ENCODE results near the gene DISC1. TPM values are rescaled to one million over a fixed set of nuclear protein-coding genes. Genes with fewer than 3 reads are reported as not detected.

Gene DISC1
- total RNA-seq, 1 experiment from 2014 or later: 2.1 TPM

- intact Hi-C loops (cut with micrococcal nuclease): no loop called here
- no peak for TF ChIP-seq CTCF (IDR thresholded peaks at IDR 0.05; ENCODE audit: unreplicated experiment)
- Mint-ChIP-seq H3K27ac (ENCODE audit: low read depth, unreplicated experiment) (no peak overlapping the region), H3K9me3 (ENCODE audit: unreplicated experiment) (no peaks in the 10 kb centered on the region), H3K4me3 (ENCODE audit: unreplicated experiment) (no peak overlapping the region), H3K4me1 (ENCODE audit: insufficient read depth, unreplicated experiment) (peaks cover 13% of the 10 kb centered on the region), H3K36me3 (ENCODE audit: insufficient read depth, unreplicated experiment) (no peaks in the 10 kb centered on the region), H3K27me3 (ENCODE audit: insufficient read depth, unreplicated experiment) (no peaks in the 10 kb centered on the region)
- DNase-seq (ENCODE audit: unreplicated experiment): peak; percentile 35
- ChIA-PET CTCF (no interaction called here), POLR2A (interaction anchor here (0.9 to 1.7 kb wide), 6 partner anchors 10 to 657 kb away, joined by 3 to 4 read pairs (median 4); no protein-coding TSS in a partner anchor)
- no TSS peak for BruUV-seq (replicated peaks)
Observed at GRCh38 chr1:231970684-231971083, 344.1 kb downstream of the DISC1 start.

- Mint-ChIP-seq H3K9me3 (ENCODE audit: unreplicated experiment) (no peaks in the 10 kb centered on the region), H3K4me1 (ENCODE audit: insufficient read depth, unreplicated experiment) (peaks cover 13% of the 10 kb centered on the region), H3K27me3 (ENCODE audit: insufficient read depth, unreplicated experiment) (no peaks in the 10 kb centered on the region), H3K4me3 (ENCODE audit: unreplicated experiment) (no peak overlapping the region), H3K27ac (ENCODE audit: low read depth, unreplicated experiment) (no peak overlapping the region), H3K36me3 (ENCODE audit: insufficient read depth, unreplicated experiment) (no peaks in the 10 kb centered on the region)
- intact Hi-C loops (cut with micrococcal nuclease): no loop called here
- CTCF ChIA-PET: interaction anchor here (0.6 to 1.3 kb wide), 2 partner anchors 104 to 254 kb away, joined by 3 to 4 read pairs; no protein-coding TSS in a partner anchor
- BruUV-seq (replicated peaks): no TSS peak
- POLR2A ChIA-PET: interaction anchor here (1.1 to 1.7 kb wide), 6 partner anchors 9 to 656 kb away, joined by 3 to 4 read pairs (median 4); no protein-coding TSS in a partner anchor
- DNase-seq (ENCODE audit: unreplicated experiment): peak; percentile 76
- TF ChIP-seq CTCF (IDR thresholded peaks at IDR 0.05; ENCODE audit: unreplicated experiment): no peak
Observed at GRCh38 chr1:231971397-231972110, 345.0 kb downstream of the DISC1 start.

- H3K4me3 Mint-ChIP-seq (ENCODE audit: unreplicated experiment): no peak overlapping the region
- peaks cover 13% of the 10 kb centered on the region for H3K4me1 Mint-ChIP-seq (ENCODE audit: insufficient read depth, unreplicated experiment)
- POLR2A ChIA-PET: interaction anchor here (1.1 to 1.3 kb wide), 2 partner anchors 15 to 42 kb away, joined by 4 read pairs; no protein-coding TSS in a partner anchor
- CTCF ChIA-PET: interaction anchor here (1.3 kb wide), 1 partner anchor 105 kb away, joined by 3 read pairs; no protein-coding TSS in a partner anchor
- no peaks in the 10 kb centered on the region for H3K9me3 Mint-ChIP-seq (ENCODE audit: unreplicated experiment)
- TF ChIP-seq CTCF (IDR thresholded peaks at IDR 0.05; ENCODE audit: unreplicated experiment): no peak
- BruUV-seq (replicated peaks): no TSS peak
- intact Hi-C loops (cut with micrococcal nuclease): no loop called here
- no peak overlapping the region for H3K27ac Mint-ChIP-seq (ENCODE audit: low read depth, unreplicated experiment)
- no peaks in the 10 kb centered on the region for H3K36me3 Mint-ChIP-seq (ENCODE audit: insufficient read depth, unreplicated experiment)
- no peaks in the 10 kb centered on the region for H3K27me3 Mint-ChIP-seq (ENCODE audit: insufficient read depth, unreplicated experiment)
- DNase-seq (ENCODE audit: unreplicated experiment): no peak
Observed at GRCh38 chr1:231972111-231972445, 345.5 kb downstream of the DISC1 start.

- no TSS peak for BruUV-seq (replicated peaks)
- intact Hi-C loops (cut with micrococcal nuclease): no loop called here
- H3K27ac Mint-ChIP-seq (ENCODE audit: low read depth, unreplicated experiment): no peak overlapping the region
- no peak overlapping the region for H3K4me3 Mint-ChIP-seq (ENCODE audit: unreplicated experiment)
- no peaks in the 10 kb centered on the region for H3K9me3 Mint-ChIP-seq (ENCODE audit: unreplicated experiment)
- H3K27me3 Mint-ChIP-seq (ENCODE audit: insufficient read depth, unreplicated experiment): no peaks in the 10 kb centered on the region
- POLR2A ChIA-PET: interaction anchor here (0.6 to 1.9 kb wide), 2 partner anchors 18 to 217 kb away, joined by 3 to 5 read pairs; no protein-coding TSS in a partner anchor
- CTCF ChIA-PET: interaction anchor here (0.5 to 1.1 kb wide), 3 partner anchors 52 to 656 kb away, joined by 3 read pairs; partner anchors contain the start of gene SIPA1L2
- peaks cover 13% of the 10 kb centered on the region for H3K4me1 Mint-ChIP-seq (ENCODE audit: insufficient read depth, unreplicated experiment)
- DNase-seq (ENCODE audit: unreplicated experiment): no peak
- TF ChIP-seq CTCF (IDR thresholded peaks at IDR 0.05; ENCODE audit: unreplicated experiment): no peak
- no peaks in the 10 kb centered on the region for H3K36me3 Mint-ChIP-seq (ENCODE audit: insufficient read depth, unreplicated experiment)
Observed at GRCh38 chr1:231973830-231974229, 347.2 kb downstream of the DISC1 start.

Measured in MCF 10A (cell line).